ENCODE measurements around the gene ADAM12. TPM values are rescaled to one million over a fixed set of nuclear protein-coding genes. Genes with fewer than 3 reads are reported as not detected.

ADAM12 gene
- total and polyA plus RNA-seq, 9 of the 15 experiments (the other 6 are each of a cell fraction or from before 2014, with no cell fraction given) = not detected

GRCh38 chr10:126006906-126007305 is 381.4 kb downstream of the ADAM12 start:
- in situ Hi-C loops (cut with MboI) (no loop called here), intact Hi-C loops (cut with micrococcal nuclease) (no loop called here)
- no peaks in the 10 kb centered on the region for H3K9me3 ChIP-seq (replicated peaks; ENCODE audit: control insufficient read depth, insufficient read depth, low read depth, low read length)
- peaks cover 0 to 4% of the 10 kb centered on the region in 2 experiments; a peak in 1 of 5 replicates for H3K27me3 ChIP-seq (ENCODE audit: control insufficient read depth in 2 of 2, insufficient read depth in 2 of 2, low read length in 2 of 2)
- DNase-seq (ENCODE audit: extremely low read depth in 1 of 4, low spot score in 3 of 4) (no peak), ATAC-seq (no peak), FAIRE-seq (no peak)
- H3K36me3 ChIP-seq (ENCODE audit: control insufficient read depth, insufficient read depth, low read length) = no peaks in the 10 kb centered on the region
- H3K4me1 ChIP-seq (replicated peaks in 1 of 2; ENCODE audit: control insufficient read depth in 2 of 2, insufficient read depth in 2 of 2, low read length in 2 of 2) = no peaks in the 10 kb centered on the region
- BruUV-seq (replicated peaks) = no TSS peak
- H4K20me1 ChIP-seq (replicated peaks; ENCODE audit: control insufficient read depth, insufficient read depth, low read length) = no peaks in the 10 kb centered on the region
- CTCF ChIA-PET (ENCODE audit: low intra/inter-chr PET ratio) = no interaction called here
- no peak overlapping the region for H3K27ac ChIP-seq (ENCODE audit: extremely low read depth, low read depth, low read length)
- TF ChIP-seq ZSCAN32 (CRISPR knock-in tag; IDR thresholded peaks at IDR 0.05) = no peak
- TF ChIP-seq MECOM (CRISPR knock-in tag; IDR thresholded peaks at IDR 0.05) = no peak
- TF ChIP-seq TAF1 (IDR thresholded peaks at IDR 0.05; ENCODE audit: control insufficient read depth, extremely low read depth, insufficient read depth, low read length, severe bottlenecking) = no peak
- TF ChIP-seq FOXK2 (conservative IDR thresholded peaks at IDR 0.05 in 1 of 2, IDR thresholded peaks at IDR 0.05 in 1 of 2; ENCODE audit: low read depth in 2 of 2) = no peak
- no peak for TF ChIP-seq SLC30A9 (CRISPR knock-in tag; IDR thresholded peaks at IDR 0.05)
- TF ChIP-seq U2AF2 (optimal IDR thresholded peaks at IDR 0.05; ENCODE audit: low read depth, low read length) = no peak
- no peak for TF ChIP-seq ZNF609 (CRISPR knock-in tag; IDR thresholded peaks at IDR 0.05; ENCODE audit: borderline replicate concordance)
- no peak for TF ChIP-seq PPARD (CRISPR knock-in tag; IDR thresholded peaks at IDR 0.05)
- TF ChIP-seq ZFP36 (IDR thresholded peaks at IDR 0.05; ENCODE audit: low read depth, low read length, partially characterized antibody) = no peak
- no peak for TF ChIP-seq MXI1 (IDR thresholded peaks at IDR 0.05; ENCODE audit: low read depth, low read length)
- no peak for TF ChIP-seq RCOR1 (IDR thresholded peaks at IDR 0.05; ENCODE audit: borderline replicate concordance in 1 of 2, low read depth in 2 of 2, low read length in 2 of 2)
- TF ChIP-seq RBM34 (IDR thresholded peaks at IDR 0.05; ENCODE audit: borderline replicate concordance, insufficient read depth, low read length) = no peak
- no peak for TF ChIP-seq SMARCC2 (IDR thresholded peaks at IDR 0.05; ENCODE audit: low read depth)
- H3K79me2 ChIP-seq (ENCODE audit: control insufficient read depth, insufficient read depth, low read length) = no peaks in the 10 kb centered on the region
- H3K4me2 ChIP-seq (ENCODE audit: insufficient read depth, low read length) = no peak overlapping the region
- POLR2A ChIA-PET = no interaction called here
- WGBS (ENCODE audit: insufficient coverage, low coverage, missing lambda C conversion rate) = 0% methylated on average over 2 of the region's 2 CpGs
- H3K9me1 ChIP-seq (ENCODE audit: control insufficient read depth, insufficient read depth, low read length) = no peaks in the 10 kb centered on the region
- no peak overlapping the region for H2AFZ ChIP-seq (ENCODE audit: low read depth, low read length)
- no peak overlapping the region for H3K4me3 ChIP-seq
- no peak overlapping the region for H3K9ac ChIP-seq (ENCODE audit: insufficient read depth in 1 of 2, low read depth in 2 of 2, low read length in 2 of 2)

Measured in K562 (cell line).